Measurements from ENCODE around the gene NUDT4. TPM values are rescaled to one million over a fixed set of nuclear protein-coding genes. Genes with fewer than 3 reads are reported as not detected.

Gene NUDT4
- total and polyA plus RNA-seq, 2 of the 13 experiments (the other 11 are each of a cell fraction or from before 2014, with no cell fraction given) = 37.3 to 70.1 TPM

- no peak for TF ChIP-seq ZNF691 (CRISPR knock-in tag; IDR thresholded peaks at IDR 0.05; ENCODE audit: borderline replicate concordance, low read depth)
- TF ChIP-seq FOXO1 (CRISPR knock-in tag; IDR thresholded peaks at IDR 0.05) = no peak
- TF ChIP-seq UBTF (CRISPR knock-in tag; IDR thresholded peaks at IDR 0.05) = peak; percentile 13
- TF ChIP-seq TFDP1 (CRISPR knock-in tag; IDR thresholded peaks at IDR 0.05; ENCODE audit: borderline replicate concordance) = 0 out of 2 replicates have a peak, but pooled peaks have one; percentile 34
- no peak; the same call in 1 of the 2 replicates for TF ChIP-seq ZNF878 (CRISPR knock-in tag; IDR thresholded peaks at IDR 0.05)
- TF ChIP-seq HCFC1 (IDR thresholded peaks at IDR 0.05; ENCODE audit: low read depth, low read length) = no peak
- no peak for TF ChIP-seq BORCS8-MEF2B (CRISPR knock-in tag; IDR thresholded peaks at IDR 0.05)
- TF ChIP-seq HNRNPK (IDR thresholded peaks at IDR 0.05; ENCODE audit: low read depth, low read length, poor library complexity, severe bottlenecking) = peak; percentile 23
- peak; percentile 74; the same call in 1 of the 2 replicates for TF ChIP-seq HBP1 (CRISPR knock-in tag; IDR thresholded peaks at IDR 0.05; ENCODE audit: low read depth)
- no peak for TF ChIP-seq ZNF782 (CRISPR knock-in tag; IDR thresholded peaks at IDR 0.05; ENCODE audit: borderline replicate concordance)
- TF ChIP-seq DMAP1 (CRISPR knock-in tag; IDR thresholded peaks at IDR 0.05) = 0 out of 2 replicates have a peak, but pooled peaks have one; percentile 4
- TF ChIP-seq ZNF670 (CRISPR knock-in tag; IDR thresholded peaks at IDR 0.05; ENCODE audit: borderline replicate concordance) = peak; percentile 5; the same call in 1 of the 2 replicates
- no peak for TF ChIP-seq ZC3H13 (CRISPR knock-in tag; IDR thresholded peaks at IDR 0.05)
- no peak for TF ChIP-seq HNRNPH1 (optimal IDR thresholded peaks at IDR 0.05; ENCODE audit: low read depth, low read length)
- TF ChIP-seq MAX (IDR thresholded peaks at IDR 0.05) = peak; percentile 62
- TF ChIP-seq YEATS2 (CRISPR knock-in tag; IDR thresholded peaks at IDR 0.05; ENCODE audit: borderline replicate concordance) = no peak
These were observed 63.4 kb downstream of the NUDT4 start (continued) for GRCh38 chr12:93441081-93441616.

All from HepG2 (cell line).